SU-DHL-6 (cell line): ENCODE measurements around the gene CHST15.
A peak's percentile ranks its signal among the peaks of the same experiment; 100 is the strongest.

ENCODE experiments used
- H2AFZ ChIP-seq: fragments of 200-600 bp; sonication (generic); 2 replicates; pipeline ENCODE4 v1.6.1; 2014; ENCODE audit warnings: low read depth, mild to moderate bottlenecking, moderate library complexity, mixed read lengths, antibody characterized with exemption, low read length; ENCODE audit not compliant: severe bottlenecking
- H3F3A ChIP-seq: fragments of 200-600 bp; shearing (Covaris generic); 2 replicates; pipeline ENCODE4 v1.6.0; 2016; ENCODE audit warnings: antibody characterized with exemption, mild to moderate bottlenecking; ENCODE audit not compliant: insufficient read depth
- H3K27ac ChIP-seq: fragments of 200-600 bp; sonication (generic); 2 replicates; pipeline ENCODE4 v1.5.1; 2016; ENCODE audit warnings: low read depth, mild to moderate bottlenecking, low read length, moderate library complexity, mixed read lengths
- H3K27me3 ChIP-seq: fragments of 200-600 bp; sonication (generic), shearing (Covaris generic); 2 replicates; pipeline ENCODE4 v1.6.0; 2014; ENCODE audit warnings: mild to moderate bottlenecking, low read length
- H3K36me3 ChIP-seq: fragments of 200-600 bp; sonication (generic); 2 replicates; pipeline ENCODE4 v1.6.1; 2014; ENCODE audit warnings: mild to moderate bottlenecking, low read length, mixed read lengths
- H3K4me2 ChIP-seq: fragments of 300-600, 200-600 bp; shearing (Covaris generic), sonication (generic); 2 replicates; pipeline ENCODE4 v1.6.0; 2014; ENCODE audit warnings: low read length, low read depth, mild to moderate bottlenecking; ENCODE audit not compliant: poor library complexity, severe bottlenecking
- H3K4me3 ChIP-seq: fragments of 200-600 bp; sonication (generic); 2 replicates; pipeline ENCODE4 v1.5.1; 2014; ENCODE audit warnings: antibody characterized with exemption, low read length, mild to moderate bottlenecking, mixed read lengths; ENCODE audit not compliant: insufficient read depth, poor library complexity, severe bottlenecking
- H3K79me2 ChIP-seq: fragments of 200-600 bp; sonication (generic); 2 replicates; pipeline ENCODE4 v1.6.1; 2014; ENCODE audit warnings: mild to moderate bottlenecking, low read length, moderate library complexity; ENCODE audit not compliant: insufficient read depth
- H3K9ac ChIP-seq: fragments of 200-600 bp; sonication (generic); 2 replicates; pipeline ENCODE4 v1.7.0; 2014; ENCODE audit warnings: mild to moderate bottlenecking, low read length
- H3K9me2 ChIP-seq: fragments of 200-600 bp; sonication (generic); replicated peaks from 2 replicates; pipeline ENCODE4 v1.6.1; 2014; ENCODE audit warnings: low read length; ENCODE audit not compliant: insufficient read depth
- H3K9me3 ChIP-seq: fragments of 200-600 bp; sonication (generic); 2 replicates; pipeline ENCODE4 v1.6.1; 2014; ENCODE audit warnings: low read length, mixed read lengths; ENCODE audit not compliant: insufficient read depth
- H4K20me1 ChIP-seq: fragments of 200-600 bp; sonication (generic); 2 replicates; pipeline ENCODE4 v1.6.1; 2014; ENCODE audit warnings: low read depth, mild to moderate bottlenecking, antibody characterized with exemption, low read length, moderate library complexity, mixed read lengths
- CTCF ChIP-seq: fragments of 200-600 bp; sonication (generic); IDR thresholded peaks from one replicate; pipeline ENCODE4 v1.5.1; 2017; ENCODE audit warnings: antibody characterized with exemption, mild to moderate bottlenecking, low read length, moderate library complexity; ENCODE audit not compliant: insufficient read depth, poor library complexity, severe bottlenecking
- EZH2phosphoT487 ChIP-seq: fragments of 200-600 bp; sonication (generic), shearing (Covaris generic); conservative IDR thresholded peaks from 2 replicates; pipeline ENCODE4 v1.6.1; 2018; ENCODE audit warnings: mild to moderate bottlenecking, antibody characterized with exemption, low read length, moderate library complexity, mixed read lengths

The CHST15 gene

DNA sequence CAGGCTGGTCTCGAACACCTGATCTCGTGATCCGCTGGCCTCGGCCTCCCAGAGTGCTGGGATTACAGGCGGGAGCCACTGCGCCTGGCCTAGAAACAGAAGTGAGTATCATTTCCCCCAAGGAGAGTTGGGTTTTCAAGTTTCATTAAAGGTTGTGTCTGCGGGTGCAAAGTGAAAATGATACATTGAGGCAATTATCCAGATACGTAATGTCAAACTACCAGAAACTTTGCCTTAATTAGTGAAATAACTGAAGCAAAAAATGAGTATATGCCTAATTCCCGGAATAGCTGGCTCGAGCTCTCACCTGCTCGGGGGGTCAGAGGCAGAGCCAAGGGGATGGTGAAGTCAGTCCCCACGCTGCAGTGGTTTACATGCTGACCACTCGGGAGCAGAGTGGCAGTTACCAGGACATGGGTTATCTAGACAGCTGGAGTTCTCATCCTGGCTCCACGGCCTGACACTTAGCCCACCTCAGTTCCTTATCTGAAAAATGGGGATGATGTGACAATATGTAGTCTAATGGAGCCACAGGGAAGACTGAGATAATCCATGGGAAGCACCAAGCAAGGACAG lies 25.5 kb downstream of the CHST15 start:
- Histone ChIP-seq H3K4me2 (peak overlapping the region; percentile 55), H3K9ac (peak overlapping the region; percentile 26), H3K4me3 (no peak overlapping the region), H3K27ac (peak overlapping the region; percentile 95), H3K79me2 (peaks cover 17% of the 10 kb centered on the region; the same call in 1 of the 2 replicates), H2AFZ (no peak overlapping the region), H4K20me1 (no peaks in the 10 kb centered on the region), H3F3A (peaks cover 47% of the 10 kb centered on the region), H3K36me3 (no peaks in the 10 kb centered on the region), H3K9me2 (no peaks in the 10 kb centered on the region), H3K9me3 (no peaks in the 10 kb centered on the region), H3K27me3 (no peaks in the 10 kb centered on the region)
- TF ChIP-seq CTCF (no peak), EZH2phosphoT487 (no peak)

GRCh38 chr10:124066781-124067714 lies 26.4 kb downstream of the CHST15 start:
- Histone ChIP-seq H3K9me2 (no peaks in the 10 kb centered on the region), H3F3A (peaks cover 39% of the 10 kb centered on the region), H4K20me1 (no peaks in the 10 kb centered on the region), H3K4me3 (no peak overlapping the region), H3K4me2 (peak overlapping the region; percentile 55), H3K36me3 (no peaks in the 10 kb centered on the region), H3K27me3 (no peaks in the 10 kb centered on the region), H3K79me2 (peaks cover 17% of the 10 kb centered on the region; the same call in 1 of the 2 replicates), H3K9ac (peak overlapping the region; percentile 40), H2AFZ (no peak overlapping the region), H3K9me3 (no peaks in the 10 kb centered on the region), H3K27ac (peak overlapping the region; percentile 95)
- TF ChIP-seq CTCF (no peak), EZH2phosphoT487 (no peak)

DNA sequence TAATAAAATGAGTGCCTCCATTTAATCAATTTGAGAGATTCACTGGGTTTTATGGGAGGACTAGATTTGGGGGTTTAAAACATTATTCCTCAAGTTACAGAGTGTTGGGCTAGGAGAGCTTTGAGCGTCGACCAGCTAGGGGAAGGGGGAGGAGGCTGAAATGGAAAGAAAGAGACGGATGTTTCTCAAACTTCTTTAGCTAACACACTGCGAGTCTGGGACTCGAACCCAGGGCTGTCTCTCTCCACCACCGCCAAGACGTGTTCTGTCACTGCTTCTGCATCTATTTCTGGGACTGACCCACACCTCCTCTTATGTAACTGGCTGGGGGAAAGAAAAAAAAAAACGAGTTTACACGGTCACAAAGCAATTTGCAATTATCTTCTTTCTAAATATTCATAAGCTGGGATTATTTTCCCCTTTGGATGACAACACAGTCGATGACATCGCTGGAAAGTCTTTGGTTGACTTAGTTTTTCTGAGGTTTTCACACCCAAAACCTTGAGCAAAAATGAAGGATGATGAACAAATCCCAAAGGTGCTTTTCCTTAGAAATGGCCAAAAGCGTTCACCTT lies 27.2 kb downstream of the CHST15 start:
- Histone ChIP-seq H3K9me2 (no peaks in the 10 kb centered on the region), H3K9me3 (no peaks in the 10 kb centered on the region), H3K4me3 (peak overlapping the region; percentile 19), H3K27ac (peak overlapping the region; percentile 95), H3K9ac (peak overlapping the region; percentile 40), H3F3A (peaks cover 31% of the 10 kb centered on the region), H4K20me1 (no peaks in the 10 kb centered on the region), H3K27me3 (no peaks in the 10 kb centered on the region), H3K36me3 (no peaks in the 10 kb centered on the region), H3K4me2 (peak overlapping the region; percentile 55), H2AFZ (no peak overlapping the region), H3K79me2 (peaks cover 15% of the 10 kb centered on the region; the same call in 1 of the 2 replicates)
- TF ChIP-seq CTCF (no peak), EZH2phosphoT487 (no peak)
